CD4-positive, alpha-beta T cell treated with Interleukin-15 for 4 hours (primary cell): ENCODE data around the gene MED13L.
A peak's percentile ranks its signal among the peaks of the same experiment; 100 is the strongest.
"Not testable (repeated sequence)": the region's sequence is repeated elsewhere in the genome, so short reads cannot be mapped to it uniquely, and the experiment has no call there.

Source experiments
- DNase-seq: peaks from one replicate; pipeline ENCODE4 v3.0.0-alpha.2; 2020; ENCODE audit warnings: low spot score

Gene MED13L

GRCh38 chr12:116152268-116152667, 125.2 kb downstream of the MED13L start:
- DNase-seq, result no peak

GRCh38 chr12:116150452-116150851, 127.0 kb downstream of the MED13L start:
- DNase-seq, result no peak

GRCh38 chr12:116150001-116150400, 127.5 kb downstream of the MED13L start:
- DNase-seq, result no peak

GRCh38 chr12:116148844-116149243, 128.6 kb downstream of the MED13L start:
- no peak for DNase-seq

GRCh38 chr12:116146386-116146785, 131.1 kb downstream of the MED13L start:
- no peak for DNase-seq

GRCh38 chr12:116145451-116145850, 132.0 kb downstream of the MED13L start:
- no peak for DNase-seq

GRCh38 chr12:116144384-116144783, 133.1 kb downstream of the MED13L start:
- DNase-seq, result no peak

GRCh38 chr12:116143909-116144308, 133.6 kb downstream of the MED13L start:
- no peak for DNase-seq

- peak; percentile 18 for DNase-seq
These were observed 134.3 kb downstream of the MED13L start for GRCh38 chr12:116142936-116143898.

GRCh38 chr12:116141833-116142162, 135.7 kb downstream of the MED13L start:
- DNase-seq, result no peak

- peak; percentile 26 for DNase-seq
These were observed 136.2 kb downstream of the MED13L start for GRCh38 chr12:116141110-116141832.

- DNase-seq, result no peak
These were observed 137.0 kb downstream of the MED13L start for GRCh38 chr12:116140529-116140928.

GRCh38 chr12:116138781-116139180, 138.7 kb downstream of the MED13L start:
- DNase-seq, result no peak

GRCh38 chr12:116138364-116138763, 139.1 kb downstream of the MED13L start:
- DNase-seq, result no peak

- no peak for DNase-seq
These were observed 140.2 kb downstream of the MED13L start for GRCh38 chr12:116137318-116137717.

- DNase-seq, result peak; percentile 58
These were observed 141.2 kb downstream of the MED13L start for GRCh38 chr12:116136340-116136739.

GRCh38 chr12:116135209-116135930, 142.1 kb downstream of the MED13L start:
- DNase-seq, result no peak

- no peak for DNase-seq
These were observed 143.8 kb downstream of the MED13L start for GRCh38 chr12:116133636-116134214.

GRCh38 chr12:116133149-116133548, 144.3 kb downstream of the MED13L start:
- DNase-seq, result no peak

GRCh38 chr12:116131987-116132386, 145.5 kb downstream of the MED13L start:
- not testable (repeated sequence) for DNase-seq

GRCh38 chr12:116131176-116131575, 146.3 kb downstream of the MED13L start:
- DNase-seq, result no peak

- no peak for DNase-seq
These were observed 147.1 kb downstream of the MED13L start for GRCh38 chr12:116130431-116130830.
